GM18505 (cell line): Measurements from ENCODE around the gene XRCC4.

ENCODE experiments used
- ATAC-seq: cut with Tn5 transposase; IDR thresholded peaks from one replicate; pipeline ENCODE4 v1.9.1; 2021; ENCODE audit not compliant: unreplicated experiment
- POLR2A ChIP-seq: IDR thresholded peaks from 4 replicates; pipeline ENCODE4 v1.6.1; 2011; ENCODE audit warnings: borderline replicate concordance; ENCODE audit not compliant: insufficient read depth, insufficient read length; ENCODE audit errors: extremely low read depth

XRCC4 gene

DNA sequence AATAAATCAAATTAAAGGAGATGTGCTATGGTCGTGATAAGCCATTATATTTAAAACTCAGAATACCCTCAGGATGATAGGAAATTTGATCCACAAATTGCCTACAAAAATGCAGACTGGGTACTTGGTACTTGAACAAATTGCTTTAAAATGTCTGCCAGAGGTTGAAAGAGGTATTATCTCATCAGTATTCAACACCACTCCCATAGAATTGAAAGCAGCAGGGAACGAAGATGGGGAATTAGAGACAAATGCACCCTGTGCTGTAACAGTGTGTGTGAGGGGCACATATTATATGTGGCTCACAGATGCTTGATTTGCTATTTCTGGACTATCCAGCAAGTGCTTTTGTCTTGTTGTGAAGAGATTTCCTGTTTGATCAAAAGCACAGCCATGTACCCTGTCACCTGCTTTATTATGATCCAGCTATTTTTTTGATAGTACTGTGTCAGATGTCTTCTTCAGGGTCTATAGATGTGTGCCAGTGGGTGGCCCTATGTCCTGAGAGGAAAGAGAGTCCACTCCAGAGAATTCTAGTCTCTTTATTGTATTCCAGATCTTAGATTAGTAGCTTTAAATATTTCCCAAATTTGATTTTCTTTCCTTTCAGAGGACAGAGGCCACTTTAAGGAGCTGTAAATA lies 120.1 kb downstream of the XRCC4 start:
- ATAC-seq = no peak
- TF ChIP-seq POLR2A = no peak

DNA sequence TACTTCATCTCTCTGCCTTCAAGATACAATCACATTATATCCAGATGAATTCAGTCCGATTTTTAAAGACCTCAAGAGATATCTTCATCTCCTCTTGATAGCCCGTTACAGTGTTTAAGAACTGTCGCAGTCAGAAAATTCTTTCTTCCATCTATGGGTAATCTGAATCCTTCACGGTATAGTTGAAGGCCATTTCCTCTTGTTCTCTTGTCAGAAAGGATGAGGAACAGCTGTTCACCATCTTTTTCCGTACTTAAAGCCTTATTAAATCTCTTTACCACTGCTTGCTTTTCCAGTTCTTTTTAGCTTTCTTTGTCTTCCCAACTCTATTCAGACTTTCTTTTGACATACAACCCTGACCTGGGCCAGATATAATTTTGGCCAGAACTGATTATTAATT lies 121.8 kb downstream of the XRCC4 start:
- TF ChIP-seq POLR2A = no peak
- no peak for ATAC-seq

DNA sequence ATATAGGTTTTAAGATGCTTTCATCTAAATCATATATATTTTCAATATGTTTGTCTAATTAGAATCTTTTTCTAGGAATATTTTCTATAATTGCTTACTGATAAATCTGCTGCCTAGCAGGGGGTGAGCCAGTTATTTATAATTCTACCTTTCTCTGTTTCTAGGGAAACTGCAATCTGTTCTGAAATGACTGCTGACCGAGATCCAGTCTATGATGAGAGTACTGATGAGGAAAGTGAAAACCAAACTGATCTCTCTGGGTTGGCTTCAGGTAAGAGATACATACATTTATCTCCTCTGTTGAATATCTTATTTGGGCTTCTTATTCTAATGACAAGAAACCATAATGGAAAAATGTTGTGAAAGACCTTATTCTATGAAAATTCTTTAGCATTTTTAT lies 127.3 kb downstream of the XRCC4 start:
- ATAC-seq = no peak
- no peak for TF ChIP-seq POLR2A

DNA sequence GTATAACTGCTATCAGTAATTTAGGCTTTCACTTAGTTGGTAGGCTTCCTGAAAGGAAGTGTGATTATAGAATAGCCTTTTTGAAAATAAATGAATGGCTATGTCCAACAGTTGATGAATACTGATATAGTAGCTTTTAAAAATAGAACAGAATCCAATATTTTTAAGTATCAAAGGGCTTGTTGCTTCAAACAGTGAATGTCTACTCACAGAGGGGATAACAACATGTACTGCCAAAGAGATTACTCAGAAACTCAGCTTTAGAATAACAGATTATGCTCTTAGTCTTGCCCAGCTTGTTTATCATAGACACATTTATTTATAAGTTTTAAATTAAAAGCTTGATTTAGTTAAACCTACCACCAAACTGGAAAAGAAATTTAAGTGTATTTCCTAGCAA lies 132.6 kb downstream of the XRCC4 start:
- ATAC-seq = no peak
- no peak for TF ChIP-seq POLR2A

DNA sequence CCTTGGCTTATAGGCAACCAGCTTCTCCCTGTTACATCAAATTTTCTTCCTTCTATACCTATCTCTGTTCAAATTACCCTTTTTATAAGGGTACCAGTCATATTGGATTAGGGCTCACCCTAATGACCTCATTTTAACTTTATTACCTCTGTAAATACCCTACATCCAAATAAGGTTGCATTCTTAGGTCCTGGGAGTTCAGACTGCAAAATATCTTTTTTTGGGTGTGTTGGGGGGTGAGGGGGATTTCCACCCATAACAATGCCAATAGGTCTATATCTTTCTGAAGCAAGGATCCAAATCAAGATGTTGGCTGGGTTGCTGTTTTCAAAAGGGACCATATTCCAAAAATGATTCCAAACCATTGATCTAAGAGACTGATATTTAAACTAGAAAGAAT lies 141.7 kb downstream of the XRCC4 start:
- TF ChIP-seq POLR2A = no peak
- ATAC-seq = no peak

DNA sequence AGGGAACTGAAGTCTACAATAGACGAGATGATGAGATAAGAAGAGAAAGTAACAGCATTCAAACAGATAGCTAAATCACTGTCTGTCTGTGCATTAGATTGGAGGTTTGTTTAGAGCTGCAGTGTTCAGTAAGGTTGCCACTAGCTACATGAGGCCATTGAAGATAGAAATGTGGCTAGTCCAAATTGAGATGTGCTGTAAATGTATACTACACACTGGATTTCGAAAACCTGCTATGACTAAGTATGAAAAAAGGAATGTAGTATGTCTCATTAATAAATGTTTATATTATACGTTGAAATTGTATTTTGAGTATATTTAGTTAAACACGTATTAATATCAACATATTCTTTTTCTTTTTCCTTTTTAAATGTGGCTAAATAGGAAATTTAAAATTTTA lies 142.1 kb downstream of the XRCC4 start:
- ATAC-seq = no peak
- TF ChIP-seq POLR2A = no peak

DNA sequence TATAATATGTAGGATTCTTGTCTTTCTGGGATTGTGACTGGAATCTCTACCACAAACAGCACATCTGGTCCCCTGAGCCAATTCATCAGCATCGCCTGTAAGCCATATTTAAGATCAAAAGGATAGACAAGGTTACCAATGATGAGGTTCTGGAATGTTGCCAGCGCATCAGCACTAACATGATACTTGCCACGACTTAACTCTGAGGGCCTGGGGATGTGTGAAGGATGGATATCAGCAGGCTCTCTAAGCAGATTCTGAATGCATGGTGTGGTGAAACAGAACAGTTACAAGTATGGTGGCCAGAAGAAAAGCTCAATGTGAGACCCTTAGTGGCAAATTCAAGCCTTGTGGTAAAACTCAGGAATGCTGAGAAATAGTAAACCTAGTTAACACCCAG lies 143.0 kb downstream of the XRCC4 start:
- no peak for TF ChIP-seq POLR2A
- ATAC-seq = no peak

DNA sequence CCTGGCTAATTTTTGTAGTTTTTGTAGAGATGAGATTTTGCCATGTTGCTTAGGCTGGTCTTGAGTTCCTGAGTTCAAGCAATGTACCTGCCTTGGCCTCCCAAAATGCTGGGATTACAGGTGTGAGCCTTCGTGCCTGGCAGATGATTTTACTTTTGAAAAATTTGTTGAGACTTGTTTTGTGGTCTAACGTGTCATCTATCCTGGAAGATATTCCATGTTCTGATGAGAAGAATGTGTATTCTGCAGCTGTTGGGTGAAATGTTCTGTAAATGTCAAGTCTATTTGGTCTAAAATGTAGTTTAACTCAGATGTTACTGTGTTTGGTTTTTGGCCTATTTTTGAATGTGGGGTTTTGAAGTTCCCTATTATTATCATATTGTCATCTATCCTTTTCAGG lies 145.6 kb downstream of the XRCC4 start:
- TF ChIP-seq POLR2A = no peak
- no peak for ATAC-seq

DNA sequence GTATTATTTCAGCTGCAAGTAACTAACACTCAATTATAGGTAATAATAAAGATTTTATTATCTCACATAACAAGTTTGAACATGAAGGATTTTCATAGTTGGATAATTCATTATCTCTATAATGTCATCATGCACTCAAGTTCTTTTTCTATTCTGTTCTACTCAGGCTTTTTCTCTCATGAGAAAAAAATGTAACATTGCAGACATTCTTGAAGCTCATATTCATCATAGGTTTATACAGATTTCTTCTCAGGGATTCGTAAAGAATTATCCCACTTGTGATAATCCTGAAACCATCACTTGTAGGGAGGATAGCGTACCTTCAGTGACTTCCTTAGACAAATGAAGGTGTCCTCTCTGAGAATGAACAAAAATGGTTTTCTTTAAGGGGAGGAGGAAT lies 150.3 kb downstream of the XRCC4 start:
- no peak for ATAC-seq
- TF ChIP-seq POLR2A = no peak

DNA sequence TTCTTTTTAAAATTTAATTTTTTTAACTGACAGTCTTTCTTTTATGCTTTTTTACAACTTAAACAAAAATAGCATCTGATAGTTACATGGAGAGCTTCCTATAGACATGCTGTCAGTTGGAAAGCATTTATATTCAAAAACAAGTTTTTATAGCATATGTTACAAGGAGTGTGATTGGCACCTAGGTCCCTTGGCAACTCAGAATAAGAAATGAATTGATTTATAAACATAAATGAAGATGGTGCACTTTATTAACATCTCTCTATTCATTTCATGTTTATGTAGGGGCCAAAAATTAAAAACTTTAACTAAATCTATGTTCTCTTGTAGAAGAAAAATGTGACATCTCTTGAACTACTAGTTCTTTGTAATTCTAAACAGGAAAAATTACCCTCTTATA lies 153.2 kb downstream of the XRCC4 start:
- no peak for TF ChIP-seq POLR2A
- no peak for ATAC-seq

DNA sequence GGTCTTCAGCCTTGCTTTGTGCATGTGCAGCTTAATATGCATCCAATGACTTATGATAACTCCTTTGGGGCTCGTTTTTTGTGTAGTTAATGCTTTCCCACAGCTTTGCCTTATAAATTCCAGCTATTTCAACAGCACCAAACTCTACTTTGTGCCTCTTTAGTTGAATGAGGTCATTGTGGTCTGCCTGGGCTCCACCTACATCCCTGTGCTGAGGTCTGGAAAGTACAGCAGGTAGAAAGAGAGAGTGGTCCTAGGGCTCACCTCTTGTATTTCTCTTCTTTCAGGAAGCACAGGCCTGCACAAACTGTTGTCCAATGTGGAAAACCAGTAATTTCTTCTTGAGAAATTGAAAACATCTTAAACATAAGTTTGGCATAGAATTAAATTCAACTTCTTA lies 167.2 kb downstream of the XRCC4 start:
- TF ChIP-seq POLR2A = no peak
- no peak for ATAC-seq

DNA sequence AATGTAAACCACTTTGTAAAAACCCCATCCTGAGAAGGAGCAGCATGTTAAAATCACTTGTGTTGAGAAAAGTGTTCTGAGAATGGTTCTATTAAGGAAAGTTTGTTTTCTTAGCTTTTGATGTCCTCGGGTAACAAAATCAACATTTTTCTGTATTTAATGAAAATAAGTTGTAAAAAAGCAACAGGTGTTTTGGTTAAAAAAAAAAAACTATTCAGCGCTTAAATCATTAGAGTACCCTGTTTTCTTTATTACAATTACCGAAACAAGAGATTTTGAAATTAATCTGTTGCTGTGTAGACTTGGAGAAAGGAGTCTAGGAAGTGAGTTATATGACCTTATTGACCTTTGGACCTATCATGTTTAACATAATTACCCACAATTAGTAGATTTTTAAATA lies 167.7 kb downstream of the XRCC4 start:
- TF ChIP-seq POLR2A = no peak
- ATAC-seq = no peak

DNA sequence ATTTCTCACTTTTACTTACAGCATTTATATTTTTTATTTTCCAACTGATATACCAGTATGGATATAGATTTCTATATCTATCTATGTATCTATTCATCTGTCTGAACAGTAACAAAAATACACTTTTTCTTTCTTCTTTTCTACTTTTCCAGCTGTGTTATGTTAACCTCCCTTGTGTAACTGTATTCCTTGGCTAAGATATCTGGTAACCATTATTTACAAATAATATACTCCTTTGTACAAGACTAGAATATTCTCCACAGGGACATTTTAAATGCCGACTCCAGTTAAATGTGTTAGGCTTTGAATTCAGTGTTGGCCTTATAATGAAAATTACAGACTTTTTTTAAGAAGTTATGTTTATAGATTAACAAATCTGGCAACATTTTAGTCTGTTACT lies 168.7 kb downstream of the XRCC4 start:
- no peak for ATAC-seq
- no peak for TF ChIP-seq POLR2A

DNA sequence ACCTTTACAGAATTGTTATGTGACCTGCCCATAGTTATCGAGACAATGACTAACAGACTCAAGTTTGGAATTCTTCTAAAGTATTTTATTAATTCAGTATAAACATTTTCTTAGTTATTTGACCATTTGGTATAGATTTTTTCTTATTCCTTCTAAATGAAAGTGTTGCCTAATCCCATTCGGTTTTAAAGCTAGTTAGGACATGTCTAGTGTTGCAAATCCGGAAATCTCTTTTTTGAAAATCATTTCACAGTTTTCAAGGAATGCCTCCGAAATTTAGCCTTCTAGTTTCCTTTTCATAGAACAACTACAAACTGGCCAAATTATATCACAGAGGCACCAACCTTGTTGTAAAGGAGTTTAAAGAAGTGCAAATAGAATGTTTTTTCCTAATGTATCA lies 171.8 kb downstream of the XRCC4 start:
- ATAC-seq = no peak
- no peak for TF ChIP-seq POLR2A

DNA sequence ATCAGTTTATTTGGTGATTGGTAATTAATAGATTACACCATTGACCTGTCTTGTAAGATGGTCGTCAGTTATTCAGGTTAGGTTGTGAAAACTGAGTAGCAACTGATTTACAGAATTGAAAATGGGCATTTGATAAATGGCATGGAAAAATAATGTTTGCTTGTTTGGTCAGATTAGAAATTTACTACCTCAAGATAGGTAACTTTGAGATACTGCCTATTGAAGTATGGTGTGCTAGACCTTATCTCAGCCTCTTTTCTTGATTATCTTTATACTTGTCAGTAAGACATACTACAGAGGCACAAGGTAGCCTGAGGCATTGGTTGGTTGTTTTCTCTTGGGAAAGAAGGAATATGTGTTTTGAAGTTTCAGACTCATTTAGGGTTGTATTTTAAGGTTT lies 174.5 kb downstream of the XRCC4 start:
- no peak for TF ChIP-seq POLR2A
- ATAC-seq = no peak
